Measurements from ENCODE around the gene SEPTIN1. TPM values are rescaled to one million over a fixed set of nuclear protein-coding genes. Genes with fewer than 3 reads are reported as not detected.

SEPTIN1 gene
- total RNA-seq, 1 experiment from 2014 or later, result 7.6 TPM

- intact Hi-C loops (cut with micrococcal nuclease; ENCODE audit: unreplicated experiment), result loop anchor here (2.0 to 5.0 kb wide), 4 partner anchors 44 to 287 kb away; partner anchors contain the start of genes FBRS, TBX6 and ZNF768
- Histone ChIP-seq H3F3A (ENCODE audit: insufficient read depth, low read depth) (peaks cover 31% of the 10 kb centered on the region), H3K4me3 (peak overlapping the region; percentile 80), H3K9me3 (ENCODE audit: insufficient read depth, low read depth) (no peaks in the 10 kb centered on the region), H3K27ac (peak overlapping the region; percentile 92), H2AFZ (peak overlapping the region; percentile 71; the same call in 1 of the 2 replicates), H3K4me1 (replicated peaks; ENCODE audit: insufficient read depth) (peaks cover 19% of the 10 kb centered on the region), H3K4me2 (peak overlapping the region; percentile 98), H3K27me3 (ENCODE audit: insufficient read depth, low read depth) (no peaks in the 10 kb centered on the region), H4K20me1 (ENCODE audit: insufficient read depth) (no peaks in the 10 kb centered on the region), H3K36me3 (ENCODE audit: low read depth) (no peaks in the 10 kb centered on the region), H3K79me2 (ENCODE audit: low read depth) (peaks cover 13% of the 10 kb centered on the region; the same call in 1 of the 2 replicates), H3K9me2 (ENCODE audit: insufficient read depth) (no peaks in the 10 kb centered on the region)
- no TSS peak for BruUV-seq (replicated peaks)
- ChIA-PET CTCF (interaction anchor here (0.6 kb wide), 1 partner anchor 17 kb away, joined by 5 read pairs; no protein-coding TSS in a partner anchor), POLR2A (ENCODE audit: unreplicated experiment) (no interaction called here)
- DNase-seq, result no peak
- TF ChIP-seq EZH2 (IDR thresholded peaks at IDR 0.05; ENCODE audit: low read depth), result no peak
- no peak for TF ChIP-seq CTCF (conservative IDR thresholded peaks at IDR 0.05)
Measured at GRCh38 chr16:30379158-30379783, 3.1 kb downstream of the SEPTIN1 start.

DNA sequence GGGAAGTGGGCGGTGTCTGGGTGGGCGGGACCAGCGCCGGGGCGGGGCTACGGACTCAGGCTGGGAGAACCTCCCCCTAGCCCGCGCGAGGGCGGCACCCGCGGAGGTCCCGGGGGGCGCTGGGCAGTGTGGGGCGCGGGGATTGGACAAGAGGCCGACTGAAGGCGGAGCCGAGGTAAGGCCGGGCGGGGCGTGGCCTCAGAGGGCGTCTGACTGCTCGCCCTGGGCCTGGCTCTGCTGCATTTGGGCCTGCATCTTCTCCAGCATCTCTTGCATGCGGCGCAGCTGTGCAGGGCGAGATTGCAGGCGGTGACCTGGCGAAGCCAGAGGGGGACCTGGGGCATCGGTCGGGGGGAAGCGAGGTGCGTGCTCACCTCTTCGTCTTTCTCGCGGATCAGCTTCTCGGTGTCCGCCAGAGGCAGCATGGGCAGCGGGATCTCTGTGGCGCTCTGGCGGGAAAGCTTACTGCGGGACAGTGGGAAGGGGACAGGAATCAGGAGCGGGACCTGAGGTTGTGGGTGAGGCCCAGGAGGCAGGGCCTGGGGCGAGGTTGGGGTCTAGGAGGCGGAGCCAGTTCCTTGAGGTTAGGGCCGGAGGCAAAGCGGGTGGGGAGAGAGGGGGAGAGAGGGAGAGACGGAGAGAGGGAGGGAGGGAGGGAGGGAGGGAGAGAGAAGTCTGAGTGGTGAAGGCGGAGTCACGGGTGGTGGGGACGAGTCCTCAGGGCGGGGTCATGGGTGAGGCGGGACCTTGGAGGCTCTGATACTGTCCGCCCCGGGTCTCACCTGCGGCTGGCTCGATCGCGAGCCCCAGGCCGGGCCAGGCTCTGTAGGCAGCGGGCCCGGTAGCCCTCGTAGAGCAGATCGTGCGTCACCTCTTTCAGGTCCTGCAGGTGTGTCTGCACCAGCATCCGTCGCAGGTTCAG, 3.9 kb downstream of the SEPTIN1 start:
- ChIA-PET POLR2A (ENCODE audit: unreplicated experiment) (interaction anchor here (0.7 to 0.8 kb wide), 2 partner anchors 17 to 427 kb away, joined by 17 to 19 read pairs; partner anchors contain the start of gene ZNF48), CTCF (no interaction called here)
- peak overlapping the region; percentile 100 for H2AFZ ChIP-seq
- H3K36me3 ChIP-seq (ENCODE audit: low read depth), result no peaks in the 10 kb centered on the region
- H3K27ac ChIP-seq, result peak overlapping the region; percentile 92
- no peaks in the 10 kb centered on the region for H3K9me3 ChIP-seq (ENCODE audit: insufficient read depth, low read depth)
- peak overlapping the region; percentile 98 for H3K4me2 ChIP-seq
- H3K4me1 ChIP-seq (replicated peaks; ENCODE audit: insufficient read depth), result peaks cover 19% of the 10 kb centered on the region
- BruUV-seq (replicated peaks), result no TSS peak
- H3F3A ChIP-seq (ENCODE audit: insufficient read depth, low read depth), result peaks cover 31% of the 10 kb centered on the region
- TF ChIP-seq EZH2 (IDR thresholded peaks at IDR 0.05; ENCODE audit: low read depth) (no peak), CTCF (conservative IDR thresholded peaks at IDR 0.05) (peak; percentile 18; the same call in 1 of the 2 replicates)
- peak; percentile 91 to 100 for DNase-seq
- no peaks in the 10 kb centered on the region for H4K20me1 ChIP-seq (ENCODE audit: insufficient read depth)
- intact Hi-C loops (cut with micrococcal nuclease; ENCODE audit: unreplicated experiment), result loop anchor here (1.0 to 5.0 kb wide), 7 partner anchors 12 to 286 kb away; partner anchors contain the start of genes CD2BP2, FBRS, TBX6 and ZNF48
- no peaks in the 10 kb centered on the region for H3K27me3 ChIP-seq (ENCODE audit: insufficient read depth, low read depth)
- H3K4me3 ChIP-seq, result peak overlapping the region; percentile 80
- no peaks in the 10 kb centered on the region for H3K9me2 ChIP-seq (ENCODE audit: insufficient read depth)
- peaks cover 13% of the 10 kb centered on the region; the same call in 1 of the 2 replicates for H3K79me2 ChIP-seq (ENCODE audit: low read depth)

DNA sequence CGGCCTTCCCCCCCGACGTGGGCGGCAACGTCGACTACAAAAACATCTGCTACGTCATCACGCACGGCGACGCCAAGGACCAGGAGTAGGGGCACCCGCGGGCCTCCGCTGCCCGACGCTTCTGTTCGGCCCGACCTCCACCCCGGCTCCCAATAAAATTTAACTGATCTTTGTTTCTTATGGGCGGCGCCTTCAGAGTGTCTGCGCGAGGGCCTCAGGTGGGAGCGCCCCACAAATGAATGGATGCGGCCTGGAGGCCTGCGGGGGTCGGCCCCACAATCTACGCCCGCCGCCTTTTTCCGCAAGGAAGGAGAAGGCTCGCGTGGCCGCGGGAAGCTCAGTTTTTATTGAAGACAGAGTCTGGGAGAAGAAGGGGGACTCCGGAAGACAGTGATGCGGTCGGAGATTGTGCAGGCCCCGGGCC, 4.5 kb downstream of the SEPTIN1 start:
- Histone ChIP-seq H3K36me3 (ENCODE audit: low read depth) (no peaks in the 10 kb centered on the region), H3K79me2 (ENCODE audit: low read depth) (peaks cover 13% of the 10 kb centered on the region; the same call in 1 of the 2 replicates), H3K9me2 (ENCODE audit: insufficient read depth) (no peaks in the 10 kb centered on the region), H3K4me1 (replicated peaks; ENCODE audit: insufficient read depth) (peaks cover 19% of the 10 kb centered on the region), H3K27me3 (ENCODE audit: insufficient read depth, low read depth) (no peaks in the 10 kb centered on the region), H2AFZ (peak overlapping the region; percentile 100), H3K27ac (peak overlapping the region; percentile 92), H3K4me3 (peak overlapping the region; percentile 80), H3F3A (ENCODE audit: insufficient read depth, low read depth) (peaks cover 31% of the 10 kb centered on the region), H3K9me3 (ENCODE audit: insufficient read depth, low read depth) (no peaks in the 10 kb centered on the region), H3K4me2 (peak overlapping the region; percentile 98), H4K20me1 (ENCODE audit: insufficient read depth) (no peaks in the 10 kb centered on the region)
- DNase-seq, result peak; percentile 83 to 95
- CTCF ChIA-PET, result no interaction called here
- intact Hi-C loops (cut with micrococcal nuclease; ENCODE audit: unreplicated experiment), result loop anchor here (1.0 to 5.0 kb wide), 9 partner anchors 12 to 320 kb away; partner anchors contain the start of genes CD2BP2, FBRS, TBX6 and ZNF48
- no TSS peak for BruUV-seq (replicated peaks)
- no peak for TF ChIP-seq EZH2 (IDR thresholded peaks at IDR 0.05; ENCODE audit: low read depth)
- POLR2A ChIA-PET (ENCODE audit: unreplicated experiment), result interaction anchor here (0.6 to 0.8 kb wide), 3 partner anchors 17 to 489 kb away, joined by 4 to 19 read pairs (median 17); partner anchors contain the start of gene ZNF48
